Putamen (tissue), 1 donor: ENCODE measurements around the gene ALMS1.
A peak's percentile ranks its signal among the peaks of the same experiment; 100 is the strongest.
"Not testable (repeated sequence)": the region's sequence is repeated elsewhere in the genome, so short reads cannot be mapped to it uniquely, and the experiment has no call there.

Experiments
- DNase-seq: peaks from one replicate; pipeline ENCODE4 v3.0.0-alpha.2; 2016; ENCODE audit warnings: low spot score

Gene ALMS1

DNA sequence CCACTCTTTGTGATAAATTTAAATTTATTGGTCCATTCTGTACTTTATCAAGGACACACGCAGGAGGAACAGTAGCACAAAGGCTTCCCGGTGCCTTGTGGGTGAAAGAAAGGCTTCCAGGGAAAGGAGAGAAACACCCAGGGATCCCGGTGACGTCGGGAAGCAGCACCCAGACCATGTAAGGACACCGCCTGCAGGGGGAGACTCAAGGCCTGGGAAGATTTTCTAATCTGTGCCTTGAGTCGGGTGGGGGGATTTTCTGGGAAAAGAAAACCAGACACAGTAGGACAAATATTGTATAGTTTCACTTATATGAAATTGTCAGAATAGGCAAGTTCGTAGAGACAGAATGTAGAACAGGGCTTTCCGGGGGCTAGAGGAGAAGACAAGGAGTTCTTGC, 239.0 kb downstream of the ALMS1 start:
- DNase-seq = not testable (repeated sequence)

DNA sequence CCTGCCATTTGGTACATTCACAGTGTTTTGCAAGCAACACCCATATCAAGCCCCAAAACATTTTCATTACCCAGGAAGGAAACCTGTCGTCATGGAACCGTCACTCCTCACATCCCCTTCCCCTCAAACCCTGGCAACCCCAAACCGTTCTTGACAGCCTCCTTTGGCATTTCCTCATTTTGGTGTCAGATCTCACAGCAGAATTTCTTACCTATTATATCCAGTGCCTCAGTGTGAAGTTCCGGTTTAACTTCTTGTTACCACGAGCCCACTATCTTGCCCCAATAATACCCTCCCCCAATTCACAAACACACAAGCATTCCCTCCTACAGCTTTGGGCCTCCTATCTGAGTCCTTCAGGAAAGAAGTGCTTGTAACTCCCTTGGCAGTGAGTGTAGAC, 240.6 kb downstream of the ALMS1 start:
- not testable (repeated sequence) for DNase-seq

DNA sequence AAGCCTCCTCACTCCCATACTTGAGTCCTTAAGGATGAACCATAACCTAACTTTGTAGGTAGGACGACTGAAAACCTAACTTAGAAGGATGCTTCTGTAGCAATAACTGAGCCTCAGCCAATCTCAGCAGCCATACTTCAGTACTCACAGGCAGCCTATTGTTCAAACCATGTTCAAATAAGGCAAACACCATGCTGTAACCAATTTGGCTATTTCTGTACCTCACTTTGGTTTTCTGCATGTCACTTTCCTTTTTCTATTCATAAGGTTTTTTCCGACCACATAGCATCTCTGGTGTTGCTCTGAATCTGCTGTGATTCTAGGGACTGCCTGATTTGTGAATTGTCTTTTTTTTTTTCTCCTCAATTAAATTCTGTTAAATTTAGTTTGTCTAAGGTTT, 242.9 kb downstream of the ALMS1 start:
- not testable (repeated sequence) for DNase-seq

DNA sequence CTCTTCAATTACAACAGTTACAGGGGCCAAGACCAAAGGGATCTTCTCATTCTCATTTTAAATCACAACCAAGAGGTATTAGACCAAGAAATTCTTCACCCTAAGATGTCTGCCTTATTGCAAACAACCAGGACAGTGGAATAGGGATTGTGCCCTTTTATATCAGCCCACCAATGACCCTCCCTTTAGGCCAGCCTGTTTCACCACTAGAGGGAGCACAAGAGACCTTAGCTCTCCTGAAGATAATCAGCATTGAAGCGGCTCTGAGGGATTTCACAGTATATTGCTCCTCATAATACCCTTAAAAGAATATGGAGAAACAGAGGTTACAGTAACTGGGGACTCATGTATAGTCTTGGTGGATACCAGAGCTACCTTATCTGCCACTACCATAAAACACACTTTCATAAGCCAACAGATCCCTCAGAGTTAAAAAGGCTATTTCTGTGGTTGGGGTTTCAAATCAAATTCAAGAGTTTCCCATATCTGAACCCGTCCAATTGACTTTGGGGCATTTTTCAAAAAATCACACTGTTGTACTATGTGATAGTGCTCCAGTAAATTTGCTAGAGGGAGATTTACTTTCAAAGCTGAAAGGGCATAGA, 245.1 kb downstream of the ALMS1 start:
- DNase-seq = not testable (repeated sequence)

DNA sequence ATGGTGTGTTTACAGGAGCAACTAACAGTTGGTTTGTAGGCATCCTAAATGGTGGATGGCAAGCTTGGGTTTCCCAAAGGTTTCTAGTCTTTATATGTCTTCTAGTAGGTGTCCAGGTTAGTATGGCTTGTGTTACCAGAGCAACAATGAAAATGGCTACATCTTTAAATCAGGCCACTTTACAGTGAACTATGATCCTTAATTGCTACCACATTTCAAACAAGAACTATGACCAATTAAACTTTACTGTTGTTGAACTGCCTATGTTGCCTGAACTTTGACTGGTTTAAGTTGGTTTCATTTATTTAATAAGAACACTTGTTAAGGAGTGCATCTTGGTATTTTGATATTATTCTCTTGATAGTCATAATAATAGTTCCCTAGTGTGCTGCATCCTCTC, 251.3 kb downstream of the ALMS1 start:
- DNase-seq = not testable (repeated sequence)

DNA sequence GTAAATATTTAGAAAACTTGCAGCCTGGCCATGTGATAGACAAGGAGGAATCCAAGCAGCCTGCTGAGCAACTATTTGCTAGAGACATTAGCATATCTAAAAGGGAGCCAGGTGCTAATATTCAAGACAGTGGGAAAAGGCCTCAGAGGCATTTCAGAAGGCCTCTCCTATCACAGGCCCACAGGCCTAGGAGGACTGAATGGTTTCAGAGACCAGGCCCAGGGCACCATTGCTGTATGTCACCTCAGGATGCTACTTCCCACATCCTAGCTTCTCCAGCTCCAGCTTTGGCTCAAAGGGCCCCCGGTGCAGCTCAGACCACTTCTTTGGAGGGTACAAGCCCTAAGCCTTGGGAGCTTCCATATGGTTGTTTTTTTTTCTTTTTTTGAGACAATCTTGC, 252.8 kb downstream of the ALMS1 start:
- no peak for DNase-seq

DNA sequence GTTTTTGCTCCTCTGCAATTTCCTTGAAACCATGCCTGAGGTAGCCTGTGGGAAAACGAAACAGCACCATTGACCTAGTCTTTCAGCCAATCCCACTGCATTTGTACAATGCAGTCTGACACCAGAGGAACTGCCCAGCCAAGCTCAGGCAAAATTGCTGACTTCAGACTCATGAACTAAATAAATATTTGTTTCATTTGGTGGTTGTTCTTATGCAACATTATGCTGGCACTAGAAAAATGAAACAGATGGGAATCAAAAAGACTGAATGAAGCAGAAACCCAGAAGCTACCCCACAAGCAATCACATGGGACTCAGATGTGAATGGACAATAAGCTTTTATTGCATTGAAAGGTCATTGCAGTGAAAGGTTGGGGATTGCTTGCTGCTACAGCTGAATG, 254.9 kb downstream of the ALMS1 start:
- DNase-seq = peak; percentile 3

DNA sequence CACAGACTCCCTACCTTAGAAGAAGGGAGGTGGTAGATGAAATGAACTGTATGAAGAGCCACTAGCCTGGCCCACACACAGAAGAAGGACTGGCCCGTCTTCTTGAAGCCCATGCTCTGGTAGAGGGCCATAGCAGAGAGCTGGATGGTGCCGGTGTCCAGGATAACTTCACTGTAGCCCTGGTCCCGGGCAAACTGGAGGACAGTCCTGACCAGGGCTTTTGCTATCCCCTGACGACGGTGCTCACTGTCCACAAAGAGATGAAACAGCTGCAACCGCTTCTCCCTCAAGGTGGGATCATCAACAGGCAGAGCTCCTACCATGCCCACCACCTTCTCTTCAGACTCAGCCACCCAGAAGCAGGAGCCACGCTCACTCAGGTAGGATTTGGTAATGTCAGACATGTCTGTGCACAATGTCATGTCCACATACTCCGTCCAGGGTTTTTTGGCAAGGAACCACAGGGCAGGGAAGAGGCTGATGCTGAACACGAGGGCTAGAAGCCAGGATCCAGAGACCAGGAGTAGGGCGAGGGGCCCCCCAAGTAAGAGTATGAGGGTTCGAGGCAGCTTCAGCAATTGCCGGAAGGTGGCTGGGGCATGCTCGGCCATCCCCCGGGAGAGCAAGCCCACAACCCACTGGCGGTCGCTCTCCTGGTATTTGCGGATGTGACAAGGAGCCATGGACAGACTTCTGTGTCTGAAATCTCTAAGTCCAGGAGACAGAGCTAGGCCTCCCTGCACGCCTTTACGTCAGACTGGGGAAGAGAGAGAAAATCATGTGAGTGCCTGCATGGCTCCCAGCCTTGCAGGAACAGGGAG, 255.5 kb downstream of the ALMS1 start:
- no peak for DNase-seq

DNA sequence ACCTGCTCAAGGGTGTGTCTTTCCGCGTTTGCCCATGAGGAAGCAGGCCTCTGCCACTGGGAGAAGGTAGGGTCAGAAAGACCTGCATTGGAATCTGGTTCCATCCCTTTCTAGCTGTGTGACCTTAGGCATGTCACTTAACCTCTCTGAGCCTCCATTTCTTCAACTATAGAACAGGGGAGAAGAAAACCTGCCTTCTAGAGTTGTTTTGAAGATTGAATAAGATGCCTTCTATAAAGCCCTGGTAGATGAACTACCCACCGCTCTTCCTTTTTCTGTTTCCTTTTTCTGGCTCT, 256.1 kb downstream of the ALMS1 start:
- DNase-seq = no peak

DNA sequence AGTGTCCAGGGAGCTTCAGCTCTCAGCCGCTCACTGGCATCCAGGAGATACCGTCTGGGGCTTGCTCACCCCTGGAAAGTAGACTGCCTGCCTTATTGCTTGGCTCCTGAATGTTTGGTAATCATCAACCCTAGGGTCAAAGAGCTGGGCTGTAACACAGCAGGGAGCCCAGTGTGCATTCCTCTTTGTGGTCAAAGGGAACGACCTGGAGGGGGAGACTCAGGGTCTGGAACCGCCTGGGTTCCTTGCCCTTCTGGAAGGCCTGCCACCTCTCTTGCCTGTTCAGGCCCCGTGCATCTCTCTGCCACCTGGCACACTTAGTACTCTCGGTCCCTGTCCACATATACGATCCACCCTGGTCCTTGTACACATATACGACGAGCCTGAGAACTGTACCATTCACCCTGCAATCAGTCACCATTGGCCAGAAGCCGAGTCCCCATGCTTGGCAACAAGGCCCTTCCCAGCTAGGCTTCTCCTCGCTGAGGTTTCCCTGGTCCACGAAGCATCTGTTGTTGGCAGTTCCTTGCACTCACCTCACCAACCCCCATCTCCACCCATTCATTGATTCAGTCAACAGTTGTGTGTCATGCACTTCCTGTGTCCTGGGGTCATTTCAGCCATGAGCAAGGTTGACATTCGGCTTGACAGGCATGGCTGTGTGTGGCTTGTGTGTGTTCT, 256.8 kb downstream of the ALMS1 start, which contains the start of gene NAT8:
TSS of gene NAT8 (minus strand) at position 85 of the 681 bp plus-strand sequence. CDS start 794 bp downstream, outside the sequence.
- DNase-seq = no peak

DNA sequence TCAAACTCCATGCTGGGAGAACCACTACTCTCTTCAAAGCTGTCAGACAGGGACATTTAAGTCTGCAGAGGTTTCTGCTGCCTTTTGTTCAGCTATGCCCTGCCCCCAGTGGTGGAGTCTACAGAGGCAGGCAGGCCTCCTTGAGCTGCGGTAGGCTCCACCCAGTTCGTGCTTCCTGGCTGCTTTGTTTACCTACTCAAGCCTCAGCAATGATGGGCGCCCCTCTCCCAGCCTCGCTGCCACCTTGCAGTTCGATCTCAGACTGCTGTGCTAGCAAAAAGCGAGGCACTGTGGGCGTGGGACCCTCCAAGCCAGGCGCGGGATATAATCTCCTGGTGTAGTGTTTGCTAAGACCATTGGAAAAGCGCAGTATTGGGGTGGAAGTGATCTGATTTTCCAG, 262.1 kb downstream of the ALMS1 start:
- not testable (repeated sequence) for DNase-seq

DNA sequence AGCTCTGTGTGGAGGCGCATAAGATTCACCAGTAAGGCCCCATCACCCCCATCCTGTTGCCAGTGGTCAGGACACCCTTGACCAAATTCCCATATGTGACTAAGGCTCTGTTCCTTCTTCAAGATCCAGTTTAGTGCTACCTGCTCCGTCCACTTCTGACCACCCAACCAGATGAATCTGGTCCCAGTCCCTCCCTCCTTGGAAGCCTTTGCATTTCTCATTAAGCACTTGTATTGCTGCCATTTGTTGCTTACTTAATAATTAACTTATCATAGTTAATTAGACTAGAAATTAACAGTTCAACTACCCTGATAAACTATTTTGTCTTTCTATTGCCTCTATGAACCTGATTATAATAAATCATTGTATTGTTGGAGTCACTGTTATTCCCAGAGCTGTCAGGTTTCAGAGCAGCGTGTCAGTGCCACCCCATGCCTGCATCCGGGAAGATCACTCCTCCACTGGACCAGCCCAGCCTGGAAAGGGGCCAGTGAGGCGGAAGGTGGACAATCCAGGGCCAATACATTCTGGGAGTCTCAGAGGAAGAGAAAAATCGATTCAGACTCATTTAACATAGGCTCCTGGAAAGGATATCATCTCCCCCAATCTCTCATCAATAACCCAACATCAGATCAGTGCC, 266.1 kb downstream of the ALMS1 start:
- no peak for DNase-seq

DNA sequence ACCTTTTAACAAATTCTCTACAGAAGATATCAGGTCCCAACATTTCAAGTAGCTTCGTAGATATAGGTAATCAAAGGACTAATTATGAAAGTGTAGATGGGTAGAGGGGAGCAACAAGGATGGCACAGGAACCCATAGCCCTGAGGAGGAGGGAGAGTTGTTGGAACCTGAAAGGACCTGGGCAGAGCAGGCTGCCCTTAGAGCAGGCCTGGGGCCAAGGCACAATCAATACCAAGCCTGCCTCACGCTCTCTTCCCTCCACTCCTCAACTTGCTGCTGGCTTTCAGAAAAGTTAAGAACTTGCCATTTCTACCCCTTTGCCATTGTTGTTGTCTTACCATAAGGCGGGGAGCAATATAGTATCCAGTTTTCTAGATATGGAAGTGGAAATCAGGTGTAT, 266.7 kb downstream of the ALMS1 start:
- no peak for DNase-seq

DNA sequence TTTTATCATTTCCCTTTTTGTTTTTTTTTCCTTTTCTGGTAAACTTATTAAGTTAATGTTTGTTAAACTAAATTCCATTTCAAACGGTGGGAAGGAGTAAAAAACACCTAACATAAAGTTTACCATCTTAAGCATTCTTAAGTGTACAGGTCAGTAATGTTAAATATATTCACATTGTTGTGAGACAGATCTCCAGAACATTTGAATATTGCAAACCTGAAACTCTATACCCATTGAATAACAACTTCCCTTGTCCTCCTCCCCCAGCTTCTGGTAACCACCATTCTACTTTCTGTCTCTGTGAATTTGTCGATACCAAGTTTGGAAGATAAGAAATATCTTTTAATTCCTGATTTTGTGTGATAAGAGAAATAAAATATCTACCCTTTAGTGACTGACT, 268.5 kb downstream of the ALMS1 start:
- DNase-seq = no peak
